ENCODE measurements around the gene DSCAM. TPM values are rescaled to one million over a fixed set of nuclear protein-coding genes. Genes with fewer than 3 reads are reported as not detected.

DSCAM gene
- total RNA-seq, 1 experiment from 2014 or later = 0.33 TPM

- H3K27me3 Mint-ChIP-seq (ENCODE audit: insufficient read depth, unreplicated experiment) = no peaks in the 10 kb centered on the region
- no peak for DNase-seq (ENCODE audit: unreplicated experiment)
- H3K27ac Mint-ChIP-seq (ENCODE audit: low read depth, unreplicated experiment) = no peak overlapping the region
- no peak for TF ChIP-seq CTCF (IDR thresholded peaks at IDR 0.05; ENCODE audit: unreplicated experiment)
- ChIA-PET POLR2A (no interaction called here), CTCF (interaction anchor here (0.6 kb wide), 2 partner anchors 21 to 527 kb away, joined by 3 read pairs; no protein-coding TSS in a partner anchor)
- H3K4me3 Mint-ChIP-seq (ENCODE audit: unreplicated experiment) = no peak overlapping the region
- no peaks in the 10 kb centered on the region for H3K36me3 Mint-ChIP-seq (ENCODE audit: insufficient read depth, unreplicated experiment)
- no peaks in the 10 kb centered on the region for H3K4me1 Mint-ChIP-seq (ENCODE audit: insufficient read depth, unreplicated experiment)
- intact Hi-C loops (cut with micrococcal nuclease) = no loop called here
- peaks cover 16% of the 10 kb centered on the region for H3K9me3 Mint-ChIP-seq (ENCODE audit: unreplicated experiment)
- BruUV-seq (replicated peaks) = no TSS peak
Measured at GRCh38 chr21:40672602-40673001, 174.4 kb downstream of the DSCAM start.

GRCh38 chr21:40671716-40672115, 175.2 kb downstream of the DSCAM start:
- Mint-ChIP-seq H3K36me3 (ENCODE audit: insufficient read depth, unreplicated experiment) (no peaks in the 10 kb centered on the region), H3K27ac (ENCODE audit: low read depth, unreplicated experiment) (no peak overlapping the region), H3K4me3 (ENCODE audit: unreplicated experiment) (no peak overlapping the region), H3K27me3 (ENCODE audit: insufficient read depth, unreplicated experiment) (no peaks in the 10 kb centered on the region), H3K9me3 (ENCODE audit: unreplicated experiment) (peaks cover 16% of the 10 kb centered on the region), H3K4me1 (ENCODE audit: insufficient read depth, unreplicated experiment) (no peaks in the 10 kb centered on the region)
- no TSS peak for BruUV-seq (replicated peaks)
- no peak for DNase-seq (ENCODE audit: unreplicated experiment)
- intact Hi-C loops (cut with micrococcal nuclease) = no loop called here
- no peak for TF ChIP-seq CTCF (IDR thresholded peaks at IDR 0.05; ENCODE audit: unreplicated experiment)
- POLR2A ChIA-PET = no interaction called here
- CTCF ChIA-PET = interaction anchor here (0.8 kb wide), 1 partner anchor 366 kb away, joined by 3 read pairs; no protein-coding TSS in a partner anchor

GRCh38 chr21:40668555-40669275, 178.2 kb downstream of the DSCAM start:
- no peak for DNase-seq (ENCODE audit: unreplicated experiment)
- ChIA-PET POLR2A (interaction anchor here (0.7 to 0.9 kb wide), 2 partner anchors 10 to 872 kb away, joined by 3 to 4 read pairs; no protein-coding TSS in a partner anchor), CTCF (no interaction called here)
- Mint-ChIP-seq H3K36me3 (ENCODE audit: insufficient read depth, unreplicated experiment) (no peaks in the 10 kb centered on the region), H3K9me3 (ENCODE audit: unreplicated experiment) (peaks cover 16% of the 10 kb centered on the region), H3K27me3 (ENCODE audit: insufficient read depth, unreplicated experiment) (no peaks in the 10 kb centered on the region), H3K4me1 (ENCODE audit: insufficient read depth, unreplicated experiment) (no peaks in the 10 kb centered on the region), H3K27ac (ENCODE audit: low read depth, unreplicated experiment) (no peak overlapping the region), H3K4me3 (ENCODE audit: unreplicated experiment) (no peak overlapping the region)
- no peak for TF ChIP-seq CTCF (IDR thresholded peaks at IDR 0.05; ENCODE audit: unreplicated experiment)
- BruUV-seq (replicated peaks) = no TSS peak
- intact Hi-C loops (cut with micrococcal nuclease) = no loop called here

- no peak overlapping the region for H3K27ac Mint-ChIP-seq (ENCODE audit: low read depth, unreplicated experiment)
- no TSS peak for BruUV-seq (replicated peaks)
- no peaks in the 10 kb centered on the region for H3K27me3 Mint-ChIP-seq (ENCODE audit: insufficient read depth, unreplicated experiment)
- H3K4me3 Mint-ChIP-seq (ENCODE audit: unreplicated experiment) = no peak overlapping the region
- no peaks in the 10 kb centered on the region for H3K4me1 Mint-ChIP-seq (ENCODE audit: insufficient read depth, unreplicated experiment)
- TF ChIP-seq CTCF (IDR thresholded peaks at IDR 0.05; ENCODE audit: unreplicated experiment) = no peak
- ChIA-PET CTCF (no interaction called here), POLR2A (no interaction called here)
- H3K36me3 Mint-ChIP-seq (ENCODE audit: insufficient read depth, unreplicated experiment) = no peaks in the 10 kb centered on the region
- peaks cover 14% of the 10 kb centered on the region for H3K9me3 Mint-ChIP-seq (ENCODE audit: unreplicated experiment)
- DNase-seq (ENCODE audit: unreplicated experiment) = no peak
- intact Hi-C loops (cut with micrococcal nuclease) = no loop called here
Measured at GRCh38 chr21:40667967-40668366, 179.0 kb downstream of the DSCAM start.

Measured in MCF 10A (cell line).